Measurements from ENCODE around the gene KCTD19. TPM values are rescaled to one million over a fixed set of nuclear protein-coding genes. Genes with fewer than 3 reads are reported as not detected.
A peak's percentile ranks its signal among the peaks of the same experiment; 100 is the strongest.

Gene KCTD19
- polyA plus RNA-seq, 1 donor (not counting 4 experiments of a cell fraction or from before 2014, with no cell fraction given): not detected

DNA sequence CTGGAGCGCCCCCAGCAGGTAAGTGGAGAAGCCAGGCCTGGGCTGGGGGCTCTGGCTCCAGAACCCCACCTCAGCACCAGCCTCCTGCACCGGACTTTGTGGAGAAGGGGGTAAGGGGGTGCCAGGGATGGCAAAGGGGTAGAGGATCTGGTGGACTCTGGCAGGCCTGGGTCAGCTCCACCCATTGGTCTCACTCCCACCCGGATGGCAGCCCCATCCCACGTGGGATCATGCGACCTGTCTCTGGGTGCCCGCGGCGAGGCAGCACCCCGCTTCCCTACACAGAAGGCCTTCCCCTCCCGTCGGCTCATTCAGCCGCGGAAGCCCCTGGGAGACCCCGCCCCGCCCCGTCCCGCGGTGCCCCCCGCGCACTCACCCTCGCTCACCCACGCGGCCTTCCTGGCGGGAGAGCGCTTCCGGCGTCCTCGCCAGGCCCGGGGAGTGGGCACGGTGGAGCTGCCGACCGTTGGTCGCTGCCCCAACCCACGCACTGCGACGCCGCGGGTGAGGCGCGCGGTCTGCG lies 47.7 kb downstream of the KCTD19 start:
- Histone ChIP-seq H3K36me3 (ENCODE audit: control insufficient read depth in 2 of 2, extremely low read depth in 1 of 2, insufficient read depth in 2 of 2, low read length in 2 of 2) (no peaks in the 10 kb centered on the region), H3K9me1 (ENCODE audit: control insufficient read depth, extremely low read depth, insufficient read depth, low read length) (no peaks in the 10 kb centered on the region), H2AFZ (ENCODE audit: control insufficient read depth, low read length) (peak overlapping the region; percentile 22), H4K20me1 (ENCODE audit: control insufficient read depth, extremely low read depth, insufficient read depth, low read length) (no peaks in the 10 kb centered on the region), H3K4me2 (ENCODE audit: control insufficient read depth, extremely low read depth, insufficient read depth, low read depth, low read length) (peak overlapping the region; percentile 59), H3K4me1 (ENCODE audit: control insufficient read depth, extremely low read depth, insufficient read depth, low read length) (peaks cover 23% of the 10 kb centered on the region), H3K4me3 (ENCODE audit: control insufficient read depth in 2 of 3, extremely low read depth in 1 of 3, insufficient read depth in 2 of 3, low read depth in 1 of 3, low read length in 3 of 3) (peak overlapping the region; percentile 29 to 63 (median 47)), H3K27me3 (ENCODE audit: control insufficient read depth, extremely low read depth, insufficient read depth, low read length) (peaks cover 42% of the 10 kb centered on the region), H3K27ac (ENCODE audit: control insufficient read depth, insufficient read depth, low read length) (no peak overlapping the region), H3K79me2 (ENCODE audit: control insufficient read depth, insufficient read depth, low read length) (no peaks in the 10 kb centered on the region), H3K9ac (ENCODE audit: control insufficient read depth, extremely low read depth, insufficient read depth, low read length) (peak overlapping the region; percentile 65), H3K9me3 (ENCODE audit: control insufficient read depth, low read depth, low read length) (no peaks in the 10 kb centered on the region)
- dilution Hi-C loops (cut with MboI; ENCODE audit: extremely low pct_ligation_motif_present, low sequenced_read_pairs): no loop called here
- no peak for DNase-seq (ENCODE audit: low read depth, low spot score)
- FAIRE-seq: no peak
- TF ChIP-seq, protein P1, sequence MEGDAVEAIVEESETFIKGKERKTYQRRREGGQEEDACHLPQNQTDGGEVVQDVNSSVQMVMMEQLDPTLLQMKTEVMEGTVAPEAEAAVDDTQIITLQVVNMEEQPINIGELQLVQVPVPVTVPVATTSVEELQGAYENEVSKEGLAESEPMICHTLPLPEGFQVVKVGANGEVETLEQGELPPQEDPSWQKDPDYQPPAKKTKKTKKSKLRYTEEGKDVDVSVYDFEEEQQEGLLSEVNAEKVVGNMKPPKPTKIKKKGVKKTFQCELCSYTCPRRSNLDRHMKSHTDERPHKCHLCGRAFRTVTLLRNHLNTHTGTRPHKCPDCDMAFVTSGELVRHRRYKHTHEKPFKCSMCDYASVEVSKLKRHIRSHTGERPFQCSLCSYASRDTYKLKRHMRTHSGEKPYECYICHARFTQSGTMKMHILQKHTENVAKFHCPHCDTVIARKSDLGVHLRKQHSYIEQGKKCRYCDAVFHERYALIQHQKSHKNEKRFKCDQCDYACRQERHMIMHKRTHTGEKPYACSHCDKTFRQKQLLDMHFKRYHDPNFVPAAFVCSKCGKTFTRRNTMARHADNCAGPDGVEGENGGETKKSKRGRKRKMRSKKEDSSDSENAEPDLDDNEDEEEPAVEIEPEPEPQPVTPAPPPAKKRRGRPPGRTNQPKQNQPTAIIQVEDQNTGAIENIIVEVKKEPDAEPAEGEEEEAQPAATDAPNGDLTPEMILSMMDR (optimal IDR thresholded peaks at IDR 0.05 in 1 of 3, IDR thresholded peaks at IDR 0.05 in 1 of 3, conservative IDR thresholded peaks at IDR 0.05 in 1 of 3; ENCODE audit: extremely low read depth in 1 of 3, insufficient read depth in 2 of 3, low read length in 3 of 3): peak; percentile 28 to 62 (median 28)
- no peak for TF ChIP-seq EZH2 (IDR thresholded peaks at IDR 0.05; ENCODE audit: low read length)

DNA sequence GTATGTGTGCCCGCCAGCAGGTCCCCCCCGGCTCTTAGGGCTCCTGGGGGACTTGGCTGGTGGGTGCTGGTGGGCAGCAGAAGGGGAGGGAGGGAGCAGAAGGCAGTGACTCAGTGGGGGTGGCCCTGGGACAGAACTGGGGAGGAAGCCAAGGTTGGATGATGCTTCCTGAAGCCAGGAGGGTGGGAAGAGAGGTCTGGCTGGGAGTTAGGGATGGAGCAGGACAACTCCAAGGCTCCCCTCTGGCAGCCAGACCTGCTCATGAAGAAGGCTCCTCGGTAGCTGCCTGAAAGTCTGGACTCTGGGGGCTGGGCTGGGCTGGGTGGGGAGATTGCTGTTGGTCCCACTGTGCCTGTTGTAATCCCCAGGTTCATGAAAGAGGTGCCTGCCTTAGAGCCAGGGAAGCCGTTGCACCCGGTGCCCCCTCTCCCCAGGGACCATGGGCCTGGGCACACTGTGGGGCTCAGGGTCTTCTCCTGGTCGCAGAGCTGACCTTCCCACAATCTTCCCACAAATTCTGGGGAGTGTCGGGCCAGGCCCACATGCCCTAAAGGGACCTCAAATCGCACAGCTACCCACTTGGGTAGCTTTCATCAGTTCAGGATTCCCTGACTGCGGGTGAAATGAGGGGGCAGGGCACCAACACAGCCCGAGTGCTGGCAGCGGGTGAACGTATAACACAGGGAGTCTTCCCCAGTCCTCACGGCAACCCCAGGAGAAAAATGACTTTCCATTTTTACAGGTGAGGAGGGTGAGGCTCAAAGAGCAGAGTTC lies 48.4 kb downstream of the KCTD19 start:
- Histone ChIP-seq H2AFZ (ENCODE audit: control insufficient read depth, low read length) (no peak overlapping the region), H3K4me1 (ENCODE audit: control insufficient read depth, extremely low read depth, insufficient read depth, low read length) (peaks cover 23% of the 10 kb centered on the region), H3K36me3 (ENCODE audit: control insufficient read depth in 2 of 2, extremely low read depth in 1 of 2, insufficient read depth in 2 of 2, low read length in 2 of 2) (no peaks in the 10 kb centered on the region), H3K27ac (ENCODE audit: control insufficient read depth, insufficient read depth, low read length) (peak overlapping the region; percentile 29), H3K79me2 (ENCODE audit: control insufficient read depth, insufficient read depth, low read length) (no peaks in the 10 kb centered on the region), H3K4me2 (ENCODE audit: control insufficient read depth, extremely low read depth, insufficient read depth, low read depth, low read length) (peak overlapping the region; percentile 59), H3K27me3 (ENCODE audit: control insufficient read depth, extremely low read depth, insufficient read depth, low read length) (peaks cover 36% of the 10 kb centered on the region), H3K9ac (ENCODE audit: control insufficient read depth, extremely low read depth, insufficient read depth, low read length) (peak overlapping the region; percentile 65), H3K4me3 (ENCODE audit: control insufficient read depth in 2 of 3, extremely low read depth in 1 of 3, insufficient read depth in 2 of 3, low read depth in 1 of 3, low read length in 3 of 3) (peak overlapping the region; percentile 29 to 63 (median 47)), H4K20me1 (ENCODE audit: control insufficient read depth, extremely low read depth, insufficient read depth, low read length) (no peaks in the 10 kb centered on the region), H3K9me3 (ENCODE audit: control insufficient read depth, low read depth, low read length) (no peaks in the 10 kb centered on the region), H3K9me1 (ENCODE audit: control insufficient read depth, extremely low read depth, insufficient read depth, low read length) (no peaks in the 10 kb centered on the region)
- FAIRE-seq (peak; percentile 71), DNase-seq (ENCODE audit: low read depth, low spot score) (no peak)
- dilution Hi-C loops (cut with MboI; ENCODE audit: extremely low pct_ligation_motif_present, low sequenced_read_pairs): no loop called here
- no peak for TF ChIP-seq EZH2 (IDR thresholded peaks at IDR 0.05; ENCODE audit: low read length)
- TF ChIP-seq, protein P1 (optimal IDR thresholded peaks at IDR 0.05 in 1 of 3, IDR thresholded peaks at IDR 0.05 in 1 of 3, conservative IDR thresholded peaks at IDR 0.05 in 1 of 3; ENCODE audit: extremely low read depth in 1 of 3, insufficient read depth in 2 of 3, low read length in 3 of 3): no peak

All from keratinocyte (primary cell).